ENCODE measurements around the gene AQP1. TPM values are rescaled to one million over a fixed set of nuclear protein-coding genes. Genes with fewer than 3 reads are reported as not detected.

Gene AQP1
- total and polyA plus RNA-seq, 10 of the 15 experiments (the other 5 are each of a cell fraction or from before 2014, with no cell fraction given) = 0.03 to 0.64 TPM; not detected in 8

GRCh38 chr7:30938435-30939316 lies 27.0 kb downstream of the AQP1 start (continued):
- TF ChIP-seq NFYB (IDR thresholded peaks at IDR 0.05; ENCODE audit: insufficient read depth, low read depth, low read length) (no peak), BCL3 (IDR thresholded peaks at IDR 0.05; ENCODE audit: borderline replicate concordance, insufficient read depth, low read depth, low read length, poor library complexity, severe bottlenecking) (no peak), BACH1 (IDR thresholded peaks at IDR 0.05; ENCODE audit: borderline replicate concordance) (no peak), EED (IDR thresholded peaks at IDR 0.05; ENCODE audit: low read depth) (no peak), HDGF (IDR thresholded peaks at IDR 0.05) (no peak), FOXM1 (IDR thresholded peaks at IDR 0.05; ENCODE audit: low read depth, low read length) (no peak)

DNA sequence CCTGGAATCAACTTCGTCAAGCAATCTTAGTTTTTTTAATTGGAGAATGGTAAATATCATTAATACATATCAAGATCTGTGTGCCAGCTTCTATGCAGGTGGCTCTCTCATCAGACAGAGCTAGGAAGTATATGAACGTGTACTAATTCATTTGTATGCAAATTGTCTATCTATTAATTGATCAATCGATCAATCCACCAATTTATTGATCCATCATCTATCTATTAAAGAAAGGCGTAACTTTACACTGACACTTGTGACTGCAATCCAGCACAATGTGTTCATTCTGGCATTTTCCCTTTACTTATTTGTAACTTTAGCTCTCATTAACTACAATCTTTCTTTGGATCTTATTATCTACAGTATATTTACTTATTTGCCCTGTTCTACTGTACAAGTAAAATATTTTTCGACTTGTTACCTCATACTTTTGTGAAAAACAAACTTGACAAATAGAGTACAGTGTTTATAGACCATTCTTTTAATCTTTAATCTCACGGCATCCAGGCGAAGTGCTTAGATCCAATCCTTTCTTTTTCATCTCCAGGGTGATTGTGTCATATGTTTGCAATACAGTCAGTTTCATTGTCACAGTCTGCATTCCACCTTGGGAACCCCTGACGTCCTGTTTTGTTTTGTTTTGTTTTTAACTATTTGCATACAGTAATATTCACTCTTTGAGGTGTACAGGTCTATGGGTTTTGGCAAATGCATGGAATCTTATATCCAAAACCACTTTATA lies 30.1 kb downstream of the AQP1 start:
- POLR2A ChIA-PET = no interaction called here
- TF ChIP-seq E2F8 (IDR thresholded peaks at IDR 0.05; ENCODE audit: low read depth, partially characterized antibody) (no peak), RUNX3 (IDR thresholded peaks at IDR 0.05; ENCODE audit: low read length) (no peak), NRF1 (conservative IDR thresholded peaks at IDR 0.05; ENCODE audit: low read depth, low read length) (no peak), HDAC2 (IDR thresholded peaks at IDR 0.05) (no peak), YBX1 (IDR thresholded peaks at IDR 0.05) (no peak), ETV6 (conservative IDR thresholded peaks at IDR 0.05 in 1 of 2, IDR thresholded peaks at IDR 0.05 in 1 of 2; ENCODE audit: borderline replicate concordance in 1 of 2, low read depth in 1 of 2) (no peak), BCL11A (IDR thresholded peaks at IDR 0.05; ENCODE audit: low read depth, low read length) (no peak)

More for the DNA sequence above, 30.1 kb downstream of the AQP1 start:
- Histone ChIP-seq H3K9me3 (replicated peaks; ENCODE audit: control insufficient read depth, insufficient read depth, low read length) (no peaks in the 10 kb centered on the region), H3K36me3 (ENCODE audit: control insufficient read depth in 2 of 2, insufficient read depth in 2 of 2, low read length in 1 of 2) (no peaks in the 10 kb centered on the region), H3K4me2 (ENCODE audit: control insufficient read depth, insufficient read depth) (no peak overlapping the region), H4K20me1 (ENCODE audit: control insufficient read depth, insufficient read depth) (no peaks in the 10 kb centered on the region), H3K9ac (ENCODE audit: control insufficient read depth, insufficient read depth, low read length) (no peak overlapping the region), H3K27me3 (replicated peaks in 1 of 2; ENCODE audit: control insufficient read depth in 2 of 2, insufficient read depth in 2 of 2, low read length in 1 of 2) (no peaks in the 10 kb centered on the region; a peak in 1 of 4 replicates), H3K4me3 (no peak overlapping the region), H3K79me2 (ENCODE audit: control insufficient read depth, insufficient read depth, low read length) (no peaks in the 10 kb centered on the region), H3K27ac (ENCODE audit: control insufficient read depth, insufficient read depth) (no peak overlapping the region), H3K4me1 (ENCODE audit: control insufficient read depth, insufficient read depth, low read length) (no peaks in the 10 kb centered on the region), H2AFZ (ENCODE audit: control insufficient read depth, low read depth, low read length) (no peak overlapping the region)
- WGBS (ENCODE audit: insufficient coverage, insufficient replicate concordance, low lambda C conversion rate, missing lambda C conversion rate) = 15% methylated on average over 8 of the region's 8 CpGs
- SMC1A ChIA-PET (ENCODE audit: uncharacterized antibody, unreplicated experiment) = interaction anchor here (3.4 kb wide), 1 partner anchor 32 kb away, joined by 10 read pairs; no protein-coding TSS in a partner anchor
- no peak for FAIRE-seq
- no TSS peak for BruUV-seq (replicated peaks)
- ATAC-seq = no peak
- in situ Hi-C loops (cut with MboI) = no loop called here
- no peak for DNase-seq (ENCODE audit: low read depth, low spot score)
- intact Hi-C loops (cut with micrococcal nuclease; ENCODE audit: unreplicated experiment) = no loop called here
- RAD21 ChIA-PET (ENCODE audit: unreplicated experiment) = no interaction called here
- CTCF ChIA-PET = interaction anchor here (0.8 to 2.3 kb wide), 7 partner anchors 32 to 192 kb away, joined by 3 to 9 read pairs (median 3); no protein-coding TSS in a partner anchor
